K562 (cell line): Measurements from ENCODE around the gene EBI3. TPM values are rescaled to one million over a fixed set of nuclear protein-coding genes. Genes with fewer than 3 reads are reported as not detected.

Source experiments
- ATAC-seq: fragments of 200-7000 bp; cut with Tn5 transposase; 3 replicates; pipeline ENCODE4 v1.9.1; 2020; ENCODE audit warnings: moderate library complexity
- BruUV-seq: library from RNA; stranded (reverse); fragments of 400-500 nt; replicated peaks from 2 replicates; lab custom pipeline; 2021; lab: Mats Ljungman, UMichigan
- CTCF ChIA-PET: fragments of 300-600 bp; formaldehyde crosslinking; extraction: SDS; loops from one replicate; lab custom pipeline; 2021; ENCODE audit warnings: low intra/inter-chr PET ratio; lab: Yijun Ruan, JAX
- POLR2A ChIA-PET: fragments of 300-600, 350-650 bp; sonication (Branson Sonifier 250); formaldehyde crosslinking; extraction: SDS; loops from one replicate; lab custom pipeline; 2021; ENCODE audit warnings: antibody characterized with exemption, inconsistent platforms; lab: Yijun Ruan, JAX
- DNase-seq, 4 experiments: peaks; one replicate each; pipeline versions ENCODE4 v3.0.0 to v3.0.0-alpha.2; 2011 to 2018; ENCODE audit warnings: low spot score in 3 of 4, mixed read lengths in 3 of 4; ENCODE audit errors: extremely low read depth in 1 of 4
- FAIRE-seq: peaks from 2 replicates; lab custom pipeline; 2011; peaks lifted over from hg19 to GRCh38; lab: Jason Lieb, UNC
- H2AFZ ChIP-seq: 2 replicates; pipeline ENCODE4 v1.6.0; 2011; ENCODE audit warnings: low read depth, low read length, control low read depth, inconsistent platforms
- H3K27ac ChIP-seq: fragments of 200-600 bp; 3 replicates; pipeline ENCODE4 v1.8.0; 2011; ENCODE audit warnings: low read depth, mild to moderate bottlenecking, control low read depth, inconsistent platforms, low read length, moderate library complexity, mixed read lengths; ENCODE audit errors: extremely low read depth
- H3K27me3 ChIP-seq, 2 experiments: fragments of 300-600 bp in 1 of 2; 2 replicates in 1 of 2; 3 replicates in 1 of 2; pipeline versions ENCODE4 v1.6.0 to v1.8.0; 2011; ENCODE audit warnings: inconsistent platforms in 2 of 2, low read length in 2 of 2, mild to moderate bottlenecking in 1 of 2, mixed read lengths in 1 of 2, moderate library complexity in 1 of 2; ENCODE audit not compliant: control insufficient read depth in 2 of 2, insufficient read depth in 2 of 2
- H3K36me3 ChIP-seq: fragments of 300-600 bp; 3 replicates; pipeline ENCODE4 v1.8.0; 2011; ENCODE audit warnings: mild to moderate bottlenecking, low read length, inconsistent platforms; ENCODE audit not compliant: control insufficient read depth, insufficient read depth
- H3K4me1 ChIP-seq, 2 experiments: fragments of 200-600 bp in 1 of 2; replicated peaks in 1 of 2; 2 replicates in 1 of 2; 3 replicates in 1 of 2; pipeline versions ENCODE4 v1.5.1 to v1.8.0; 2011; ENCODE audit warnings: inconsistent platforms in 2 of 2, low read length in 2 of 2, mild to moderate bottlenecking in 1 of 2, mixed read lengths in 1 of 2, moderate library complexity in 1 of 2; ENCODE audit not compliant: control insufficient read depth in 2 of 2, insufficient read depth in 2 of 2
- H3K4me2 ChIP-seq: 2 replicates; pipeline ENCODE4 v1.6.1; 2011; ENCODE audit warnings: low read length, control low read depth, inconsistent platforms, mixed read lengths; ENCODE audit not compliant: insufficient read depth
- H3K4me3 ChIP-seq: fragments of 200-600 bp; sonication (generic), shearing (Covaris generic); 2 replicates; pipeline ENCODE4 v1.5.1; 2016; ENCODE audit warnings: control low read depth, inconsistent platforms
- H3K79me2 ChIP-seq: fragments of 200-600 bp; 3 replicates; pipeline ENCODE4 v1.8.0; 2011; ENCODE audit warnings: low read length, inconsistent platforms; ENCODE audit not compliant: control insufficient read depth, insufficient read depth
- H3K9ac ChIP-seq, 2 experiments: 2 replicates each; pipeline versions ENCODE4 v1.6.0 to v1.6.1; 2011; ENCODE audit warnings: low read depth in 2 of 2, low read length in 2 of 2, control low read depth in 1 of 2, inconsistent platforms in 1 of 2, mild to moderate bottlenecking in 1 of 2, mixed read lengths in 1 of 2; ENCODE audit not compliant: insufficient read depth in 1 of 2
- H3K9me1 ChIP-seq: one replicate; pipeline ENCODE4 v1.6.0; 2011; ENCODE audit warnings: inconsistent platforms, mild to moderate bottlenecking, low read length, moderate library complexity; ENCODE audit not compliant: control insufficient read depth, insufficient read depth
- H3K9me3 ChIP-seq: replicated peaks from 2 replicates; pipeline ENCODE4 v1.5.1; 2011; ENCODE audit warnings: low read depth, low read length, inconsistent platforms; ENCODE audit not compliant: control insufficient read depth, insufficient read depth
- H4K20me1 ChIP-seq: replicated peaks from 2 replicates; pipeline ENCODE4 v1.6.1; 2011; ENCODE audit warnings: low read length, inconsistent platforms, mixed read lengths; ENCODE audit not compliant: control insufficient read depth, insufficient read depth
- BCOR ChIP-seq: fragments of 450-650 bp; IDR thresholded peaks from 2 replicates; pipeline ENCODE4 v1.6.1; 2016
- ELF2 ChIP-seq: fragments of 250-450 bp; sonication (Bioruptor Pico); IDR thresholded peaks from 2 replicates; pipeline ENCODE4 v1.5.0; 2021; ENCODE audit warnings: mild to moderate bottlenecking
- HNRNPL ChIP-seq: fragments of 200-400 bp; formaldehyde crosslinking; IDR thresholded peaks from 2 replicates; pipeline ENCODE4 v1.6.1; 2017; ENCODE audit warnings: low read depth, mild to moderate bottlenecking, low read length
- KLF6 ChIP-seq: fragments of 250-450 bp; sonication (Bioruptor Pico); IDR thresholded peaks from 2 replicates; pipeline ENCODE4 v1.4.0; 2020; ENCODE audit warnings: mild to moderate bottlenecking, moderate library complexity, borderline replicate concordance
- NKRF ChIP-seq: fragments of 450-650 bp; IDR thresholded peaks from 2 replicates; pipeline ENCODE4 v1.6.1; 2016; ENCODE audit warnings: borderline replicate concordance
- SIRT6 ChIP-seq: IDR thresholded peaks from one replicate; pipeline ENCODE4 v1.6.1; 2012; ENCODE audit warnings: low read depth, mild to moderate bottlenecking, control low read depth, inconsistent platforms, low read length, moderate library complexity
- TFAM ChIP-seq: fragments of 250-450 bp; sonication (Bioruptor Pico); conservative IDR thresholded peaks from 2 replicates; pipeline ENCODE4 v1.5.0; 2021; ENCODE audit warnings: mild to moderate bottlenecking, moderate library complexity
- THRB ChIP-seq: fragments of 450-650 bp; formaldehyde crosslinking; conservative IDR thresholded peaks from 2 replicates; pipeline ENCODE4 v1.4.0; 2022; ENCODE audit warnings: mild to moderate bottlenecking, missing genetic modification characterization
- TOE1 ChIP-seq, 2 experiments: fragments of 450-650 bp in 1 of 2; sonication (generic) in 1 of 2; formaldehyde crosslinking in 1 of 2; IDR thresholded peaks; 2 replicates each; pipeline versions ENCODE4 v1.7.1 to v1.8.0; 2016 to 2022; ENCODE audit warnings: borderline replicate concordance in 2 of 2, mild to moderate bottlenecking in 2 of 2, antibody characterized with exemption in 1 of 2, inconsistent platforms in 1 of 2, low read depth in 1 of 2, missing genetic modification reagents in 1 of 2, moderate library complexity in 1 of 2
- ZNF232 ChIP-seq: sonication (generic); formaldehyde crosslinking; IDR thresholded peaks from 2 replicates; pipeline ENCODE4 v1.8.0; 2022; ENCODE audit warnings: mild to moderate bottlenecking, missing genetic modification reagents
- ZNF407 ChIP-seq: fragments of 450-650 bp; IDR thresholded peaks from 2 replicates; pipeline ENCODE4 v1.6.1; 2016; ENCODE audit warnings: low read depth
- in situ Hi-C: fragments of 300-500 bp; cut with MboI; formaldehyde crosslinking; loops from 4 replicates; pipeline ENCODE4 v1.15.0; 2018; ENCODE audit warnings: inconsistent platforms, mixed read lengths
- intact Hi-C: fragments of 100-400 bp; cut with micrococcal nuclease; formaldehyde crosslinking; loops from 2 replicates; pipeline ENCODE4 v1.14.2; 2022
- polyA plus RNA-seq, 8 experiments: library from polyadenylated mRNA; depleted of rRNA in 4 of 8; stranded (reverse) in 5 of 8; unstranded in 3 of 8; fragments of >200 nt; fragmentation: Nextera tagmentation in 2 of 8; fragmentation: Illumina TruSeq in 1 of 8; extraction: Ambion mirVana in 2 of 8; extraction: Trizol in 1 of 8; gene quantifications; 2 replicates each; pipeline versions ENCODE4 v1.2.1 to v1.2.3, GENCODE V29; 2011 to 2014; ENCODE audit warnings: inconsistent platforms in 1 of 8, missing spikeins in 1 of 8
- total RNA-seq, 7 experiments: library from RNA; depleted of rRNA in 6 of 7; stranded (reverse); fragments of >200 nt in 6 of 7; fragmentation: Illumina TruSeq in 2 of 7; extraction: Trizol in 2 of 7; gene quantifications; 2 replicates each; pipeline versions ENCODE4 v1.2.1 to v1.2.3, GENCODE V29; 2011 to 2021; ENCODE audit warnings: low replicate concordance in 1 of 7

EBI3 gene
- total and polyA plus RNA-seq, 9 of the 15 experiments (the other 6 are each of a cell fraction or from before 2014, with no cell fraction given), result 0.08 to 0.35 (median 0.22) TPM; not detected in 6

- DNase-seq (no peak), FAIRE-seq (no peak), ATAC-seq (no peak)
- ChIA-PET POLR2A (no interaction called here), CTCF (no interaction called here)
- Histone ChIP-seq H3K9me3 (no peaks in the 10 kb centered on the region), H3K4me2 (no peak overlapping the region), H3K9me1 (no peaks in the 10 kb centered on the region), H2AFZ (no peak overlapping the region), H3K36me3 (no peaks in the 10 kb centered on the region), H4K20me1 (0 out of 2 replicates have a peak, but pooled peaks cover 5% of the 10 kb centered on the region), H3K27ac (no peak overlapping the region), H3K9ac (no peak overlapping the region), H3K79me2 (no peaks in the 10 kb centered on the region), H3K4me3 (no peak overlapping the region), H3K4me1 (peaks cover 8 to 31% of the 10 kb centered on the region in 2 experiments; a peak in 4 of 5 replicates), H3K27me3 (peaks cover 0 to 20% of the 10 kb centered on the region in 2 experiments; a peak in 2 of 5 replicates)
- intact Hi-C loops, result no loop called here
- in situ Hi-C loops, result no loop called here
- BruUV-seq, result no TSS peak
- TF ChIP-seq ZNF232 (no peak), TFAM (CRISPR knock-in tag) (no peak), ZNF407 (0 out of 2 replicates have a peak, but pooled peaks have one; percentile 10), TOE1 (IDR thresholded peaks at IDR 0.05; ENCODE audit: borderline replicate concordance) (no peak), TOE1 (CRISPR knock-in tag; IDR thresholded peaks at IDR 0.05; ENCODE audit: borderline replicate concordance, low read depth) (no peak), NKRF (peak; percentile 44; the same call in 1 of the 2 replicates), SIRT6 (no peak), ELF2 (CRISPR knock-in tag) (no peak), KLF6 (CRISPR knock-in tag) (no peak), HNRNPL (no peak), THRB (CRISPR knock-in tag) (0 out of 2 replicates have a peak, but pooled peaks have one; percentile 5), BCOR (peak; percentile 53)
Measured at GRCh38 chr19:4227771-4228170, 1.6 kb upstream of the EBI3 start.
